B cell (primary cell): ENCODE data around the gene AREL1.
"Not testable (repeated sequence)": the region's sequence is repeated elsewhere in the genome, so short reads cannot be mapped to it uniquely, and the experiment has no call there.

Source experiments
- EZH2 ChIP-seq: IDR thresholded peaks from 2 replicates; pipeline ENCODE4 v1.6.1; 2012; ENCODE audit warnings: borderline replicate concordance, low read depth, mild to moderate bottlenecking, moderate library complexity, low read length; ENCODE audit not compliant: insufficient read depth, poor library complexity, severe bottlenecking
- TF ChIP-seq, protein P1 (sequence below): fragments of 200-600 bp; IDR thresholded peaks from one replicate; pipeline ENCODE4 v1.8.0; 2022; ENCODE audit warnings: antibody characterized with exemption, mild to moderate bottlenecking

DNA sequence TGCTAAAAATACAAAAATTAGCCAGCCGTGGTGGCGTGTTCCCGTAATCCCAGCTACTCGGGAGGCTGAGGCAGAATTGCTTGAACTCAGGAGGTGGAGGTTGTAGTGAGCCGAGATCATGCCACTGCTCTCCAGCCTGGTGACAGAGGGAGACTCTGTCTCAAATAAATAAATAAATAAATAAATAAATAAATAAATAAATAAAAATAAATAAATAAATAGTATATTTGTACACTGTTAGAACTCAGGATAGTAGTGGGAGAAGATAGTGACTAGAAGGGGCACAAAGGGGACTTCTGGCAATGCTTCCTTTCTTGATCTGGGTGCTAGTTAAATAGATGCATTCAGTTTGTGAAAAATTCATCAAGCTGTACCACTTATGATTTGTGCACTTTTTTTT is 45.6 kb upstream of the AREL1 start:
- not testable (repeated sequence) for TF ChIP-seq EZH2
- TF ChIP-seq, protein P1, sequence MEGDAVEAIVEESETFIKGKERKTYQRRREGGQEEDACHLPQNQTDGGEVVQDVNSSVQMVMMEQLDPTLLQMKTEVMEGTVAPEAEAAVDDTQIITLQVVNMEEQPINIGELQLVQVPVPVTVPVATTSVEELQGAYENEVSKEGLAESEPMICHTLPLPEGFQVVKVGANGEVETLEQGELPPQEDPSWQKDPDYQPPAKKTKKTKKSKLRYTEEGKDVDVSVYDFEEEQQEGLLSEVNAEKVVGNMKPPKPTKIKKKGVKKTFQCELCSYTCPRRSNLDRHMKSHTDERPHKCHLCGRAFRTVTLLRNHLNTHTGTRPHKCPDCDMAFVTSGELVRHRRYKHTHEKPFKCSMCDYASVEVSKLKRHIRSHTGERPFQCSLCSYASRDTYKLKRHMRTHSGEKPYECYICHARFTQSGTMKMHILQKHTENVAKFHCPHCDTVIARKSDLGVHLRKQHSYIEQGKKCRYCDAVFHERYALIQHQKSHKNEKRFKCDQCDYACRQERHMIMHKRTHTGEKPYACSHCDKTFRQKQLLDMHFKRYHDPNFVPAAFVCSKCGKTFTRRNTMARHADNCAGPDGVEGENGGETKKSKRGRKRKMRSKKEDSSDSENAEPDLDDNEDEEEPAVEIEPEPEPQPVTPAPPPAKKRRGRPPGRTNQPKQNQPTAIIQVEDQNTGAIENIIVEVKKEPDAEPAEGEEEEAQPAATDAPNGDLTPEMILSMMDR = not testable (repeated sequence)
